GM23338 (cell line): ENCODE data around the gene GPR176. TPM values are rescaled to one million over a fixed set of nuclear protein-coding genes. Genes with fewer than 3 reads are reported as not detected.

Source experiments
- ATAC-seq: fragments of 200-7000 bp; cut with Tn5 transposase; 3 replicates; pipeline ENCODE4 v1.9.1; 2020
- DNase-seq: peaks from one replicate; pipeline ENCODE4 v3.0.0-alpha.2; 2015; ENCODE audit warnings: low spot score
- H2AFZ ChIP-seq: fragments of 200-600 bp; sonication (generic); 2 replicates; pipeline ENCODE4 v1.8.0; 2016; ENCODE audit warnings: antibody characterized with exemption, mild to moderate bottlenecking, moderate library complexity
- H3F3A ChIP-seq: fragments of 200-600 bp; sonication (generic); replicated peaks from 2 replicates; pipeline ENCODE4 v1.8.0; 2017; ENCODE audit warnings: antibody characterized with exemption, mixed run types, low read depth
- H3K27ac ChIP-seq: fragments of 200-600 bp; sonication (generic); 2 replicates; pipeline ENCODE4 v1.6.1; 2016; ENCODE audit warnings: low read depth
- H3K27me3 ChIP-seq: fragments of 200-600 bp; sonication (generic); 2 replicates; pipeline ENCODE4 v1.8.0; 2016; ENCODE audit warnings: mild to moderate bottlenecking, mixed run types, moderate library complexity; ENCODE audit not compliant: insufficient read depth
- H3K36me3 ChIP-seq: fragments of 200-600 bp; sonication (generic); 2 replicates; pipeline ENCODE4 v1.8.0; 2016; ENCODE audit warnings: mild to moderate bottlenecking; ENCODE audit not compliant: insufficient read depth
- H3K4me1 ChIP-seq: fragments of 200-600 bp; sonication (generic); 2 replicates; pipeline ENCODE4 v1.8.0; 2016; ENCODE audit warnings: mild to moderate bottlenecking, moderate library complexity; ENCODE audit not compliant: insufficient read depth
- H3K4me2 ChIP-seq: fragments of 200-600 bp; sonication (generic); 2 replicates; pipeline ENCODE4 v1.7.1; 2017; ENCODE audit warnings: mixed run types
- H3K4me3 ChIP-seq: fragments of 200-600 bp; sonication (generic); 2 replicates; pipeline ENCODE4 v1.6.1; 2016; ENCODE audit warnings: mixed run types
- H3K79me2 ChIP-seq: fragments of 200-600 bp; sonication (generic); replicated peaks from 2 replicates; pipeline ENCODE4 v1.8.0; 2017; ENCODE audit warnings: mild to moderate bottlenecking; ENCODE audit not compliant: insufficient read depth
- H3K9me2 ChIP-seq: fragments of 200-600 bp; sonication (generic); 2 replicates; pipeline ENCODE4 v1.8.0; 2017; ENCODE audit not compliant: insufficient read depth
- H4K20me1 ChIP-seq: fragments of 200-600 bp; sonication (generic); replicated peaks from 2 replicates; pipeline ENCODE4 v1.8.0; 2017; ENCODE audit warnings: mild to moderate bottlenecking; ENCODE audit not compliant: insufficient read depth
- H3K27ac Mint-ChIP-seq: 2 replicates; pipeline ENCODE4 v1.8.0; 2020; ENCODE audit warnings: inconsistent platforms, mild to moderate bottlenecking, moderate library complexity, mixed read lengths
- H3K27me3 Mint-ChIP-seq: 3 replicates; pipeline ENCODE4 v1.8.0; 2022; ENCODE audit warnings: low read depth, mild to moderate bottlenecking, moderate library complexity, mixed read lengths, inconsistent platforms; ENCODE audit not compliant: insufficient read depth, poor library complexity
- H3K36me3 Mint-ChIP-seq: 3 replicates; pipeline ENCODE4 v1.8.0; 2021; ENCODE audit warnings: low read depth, mild to moderate bottlenecking, inconsistent platforms, moderate library complexity, mixed read lengths
- H3K4me1 Mint-ChIP-seq: 3 replicates; pipeline ENCODE4 v1.8.0; 2020; ENCODE audit warnings: mild to moderate bottlenecking, inconsistent platforms, mixed read lengths
- H3K4me3 Mint-ChIP-seq: 3 replicates; pipeline ENCODE4 v1.8.0; 2021; ENCODE audit warnings: moderate library complexity, mild to moderate bottlenecking, inconsistent platforms, mixed read lengths
- H3K9me3 Mint-ChIP-seq: 3 replicates; pipeline ENCODE4 v1.8.0; 2020; ENCODE audit warnings: moderate library complexity, mild to moderate bottlenecking, inconsistent platforms, mixed read lengths
- CREB1 ChIP-seq: fragments of 250-450 bp; sonication (Bioruptor Pico); IDR thresholded peaks from 2 replicates; pipeline ENCODE4 v1.5.0; 2020; ENCODE audit warnings: low read depth, mild to moderate bottlenecking, moderate library complexity
- CTCF ChIP-seq, 2 experiments: fragments of 200-600 bp in 1 of 2; sonication (generic) in 1 of 2; conservative IDR thresholded peaks; 2 replicates each; pipeline versions ENCODE4 v1.5.1 to v1.6.1; 2016 to 2017; ENCODE audit warnings: antibody characterized with exemption in 2 of 2, low read depth in 2 of 2, mild to moderate bottlenecking in 2 of 2, moderate library complexity in 1 of 2
- EZH2 ChIP-seq: fragments of 200-600 bp; sonication (generic); IDR thresholded peaks from one replicate; pipeline ENCODE4 v1.8.0; 2017; ENCODE audit warnings: antibody characterized with exemption, mild to moderate bottlenecking, low read depth; ENCODE audit not compliant: unreplicated experiment
- EZH2phosphoT487 ChIP-seq: fragments of 200-600 bp; sonication (generic); IDR thresholded peaks from one replicate; pipeline ENCODE4 v1.8.1; 2018; ENCODE audit warnings: antibody characterized with exemption; ENCODE audit not compliant: unreplicated experiment
- JUNB ChIP-seq: IDR thresholded peaks from one replicate; pipeline ENCODE4 v1.6.1; 2016; ENCODE audit warnings: antibody characterized with exemption; ENCODE audit not compliant: unreplicated experiment
- NANOG ChIP-seq: IDR thresholded peaks from 2 replicates; pipeline ENCODE4 v1.6.1; 2016; ENCODE audit warnings: antibody characterized with exemption, borderline replicate concordance
- POLR2AphosphoS5 ChIP-seq: IDR thresholded peaks from 2 replicates; pipeline ENCODE4 v1.6.1; 2016; ENCODE audit warnings: antibody characterized with exemption, low read depth
- ZNF331 ChIP-seq: fragments of 250-450 bp; sonication (Bioruptor Pico); IDR thresholded peaks from 2 replicates; pipeline ENCODE4 v1.5.0; 2020; ENCODE audit warnings: low read depth, mild to moderate bottlenecking, moderate library complexity
- polyA plus RNA-seq: library from polyadenylated mRNA; unstranded; fragments of >200 nt; fragmentation: Nextera tagmentation; extraction: Ambion mirVana; gene quantifications from 2 replicates; pipeline ENCODE4 v1.2.1, GENCODE V29; 2016
- total RNA-seq: library from RNA; depleted of rRNA; stranded (reverse); fragments of >200 nt; shearing (Covaris generic); gene quantifications from 2 replicates; pipeline ENCODE4 v1.2.3, GENCODE V29; 2014
- TF ChIP-seq, protein P1 (sequence below): fragments of 250-450 bp; sonication (Bioruptor Pico); IDR thresholded peaks from 2 replicates; pipeline ENCODE4 v1.5.0; 2020; ENCODE audit warnings: mild to moderate bottlenecking, moderate library complexity
- TF ChIP-seq, protein P2 (sequence below): IDR thresholded peaks from 2 replicates; pipeline ENCODE4 v1.6.1; 2016; ENCODE audit warnings: antibody characterized with exemption

The GPR176 gene
- total and polyA plus RNA-seq, 2 experiments from 2014 or later = 60.0 to 248 TPM

GRCh38 chr15:39856357-39856756, 63.7 kb downstream of the GPR176 start:
- peaks cover 100% of the 10 kb centered on the region for H3K79me2 ChIP-seq
- ATAC-seq (no peak), DNase-seq (no peak)
- no peaks in the 10 kb centered on the region for H3K9me2 ChIP-seq
- Mint-ChIP-seq H3K36me3 (peaks cover 40% of the 10 kb centered on the region), H3K27me3 (peaks cover 2% of the 10 kb centered on the region), H3K4me3 (no peak overlapping the region; the same call in 2 of the 3 replicates), H3K9me3 (peaks cover 3% of the 10 kb centered on the region; the same call in 1 of the 3 replicates), H3K4me1 (peaks cover 68% of the 10 kb centered on the region), H3K27ac (peak overlapping the region; percentile 34; the same call in 1 of the 2 replicates)
- H2AFZ ChIP-seq = no peak overlapping the region
- H3K4me2 ChIP-seq = no peak overlapping the region
- peaks cover 36% of the 10 kb centered on the region; the same call in 1 of the 2 replicates for H4K20me1 ChIP-seq
- H3K4me3 ChIP-seq = no peak overlapping the region
- H3F3A ChIP-seq = peaks cover 5% of the 10 kb centered on the region; the same call in 1 of the 2 replicates
- 0 out of 2 replicates have a peak overlapping the region, but pooled peaks have one; percentile 78 for H3K27ac ChIP-seq
- no peaks in the 10 kb centered on the region for H3K27me3 ChIP-seq
- no peak for TF ChIP-seq CREB1 (CRISPR knock-in tag)
- no peak for TF ChIP-seq EZH2
- TF ChIP-seq JUNB = no peak
- no peaks in the 10 kb centered on the region for H3K36me3 ChIP-seq
- peaks cover 43% of the 10 kb centered on the region for H3K4me1 ChIP-seq

DNA sequence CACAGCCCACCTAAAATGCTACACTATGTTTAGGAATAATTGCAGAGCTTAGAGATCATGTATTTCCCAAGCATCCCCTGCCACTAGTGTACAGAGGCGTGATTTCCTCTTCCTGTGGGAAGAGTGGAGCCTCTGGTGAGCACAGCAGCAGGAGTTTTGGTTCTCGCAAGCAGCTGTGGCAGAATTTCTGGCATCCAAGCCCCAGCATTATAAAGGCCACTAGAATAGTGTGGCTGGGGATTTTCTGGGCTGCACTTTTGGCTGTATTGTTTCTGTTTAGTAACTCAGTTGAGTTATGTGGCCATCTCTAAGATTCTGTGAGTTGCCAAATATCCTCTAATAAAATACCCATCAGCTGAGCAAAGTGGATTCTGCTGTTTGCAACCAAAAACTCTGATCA, 64.7 kb downstream of the GPR176 start:
- H3K4me1 Mint-ChIP-seq = peaks cover 71% of the 10 kb centered on the region
- no peak overlapping the region for H3K27ac Mint-ChIP-seq
- ATAC-seq = peak; percentile 32; the same call in 2 of the 3 replicates
- TF ChIP-seq EZH2phosphoT487 = no peak
- TF ChIP-seq POLR2AphosphoS5 = no peak
- no peak for TF ChIP-seq ZNF331 (CRISPR knock-in tag)
- no peak for TF ChIP-seq CTCF (conservative IDR thresholded peaks at IDR 0.05; ENCODE audit: low read depth in 2 of 2)
- TF ChIP-seq, protein P1, sequence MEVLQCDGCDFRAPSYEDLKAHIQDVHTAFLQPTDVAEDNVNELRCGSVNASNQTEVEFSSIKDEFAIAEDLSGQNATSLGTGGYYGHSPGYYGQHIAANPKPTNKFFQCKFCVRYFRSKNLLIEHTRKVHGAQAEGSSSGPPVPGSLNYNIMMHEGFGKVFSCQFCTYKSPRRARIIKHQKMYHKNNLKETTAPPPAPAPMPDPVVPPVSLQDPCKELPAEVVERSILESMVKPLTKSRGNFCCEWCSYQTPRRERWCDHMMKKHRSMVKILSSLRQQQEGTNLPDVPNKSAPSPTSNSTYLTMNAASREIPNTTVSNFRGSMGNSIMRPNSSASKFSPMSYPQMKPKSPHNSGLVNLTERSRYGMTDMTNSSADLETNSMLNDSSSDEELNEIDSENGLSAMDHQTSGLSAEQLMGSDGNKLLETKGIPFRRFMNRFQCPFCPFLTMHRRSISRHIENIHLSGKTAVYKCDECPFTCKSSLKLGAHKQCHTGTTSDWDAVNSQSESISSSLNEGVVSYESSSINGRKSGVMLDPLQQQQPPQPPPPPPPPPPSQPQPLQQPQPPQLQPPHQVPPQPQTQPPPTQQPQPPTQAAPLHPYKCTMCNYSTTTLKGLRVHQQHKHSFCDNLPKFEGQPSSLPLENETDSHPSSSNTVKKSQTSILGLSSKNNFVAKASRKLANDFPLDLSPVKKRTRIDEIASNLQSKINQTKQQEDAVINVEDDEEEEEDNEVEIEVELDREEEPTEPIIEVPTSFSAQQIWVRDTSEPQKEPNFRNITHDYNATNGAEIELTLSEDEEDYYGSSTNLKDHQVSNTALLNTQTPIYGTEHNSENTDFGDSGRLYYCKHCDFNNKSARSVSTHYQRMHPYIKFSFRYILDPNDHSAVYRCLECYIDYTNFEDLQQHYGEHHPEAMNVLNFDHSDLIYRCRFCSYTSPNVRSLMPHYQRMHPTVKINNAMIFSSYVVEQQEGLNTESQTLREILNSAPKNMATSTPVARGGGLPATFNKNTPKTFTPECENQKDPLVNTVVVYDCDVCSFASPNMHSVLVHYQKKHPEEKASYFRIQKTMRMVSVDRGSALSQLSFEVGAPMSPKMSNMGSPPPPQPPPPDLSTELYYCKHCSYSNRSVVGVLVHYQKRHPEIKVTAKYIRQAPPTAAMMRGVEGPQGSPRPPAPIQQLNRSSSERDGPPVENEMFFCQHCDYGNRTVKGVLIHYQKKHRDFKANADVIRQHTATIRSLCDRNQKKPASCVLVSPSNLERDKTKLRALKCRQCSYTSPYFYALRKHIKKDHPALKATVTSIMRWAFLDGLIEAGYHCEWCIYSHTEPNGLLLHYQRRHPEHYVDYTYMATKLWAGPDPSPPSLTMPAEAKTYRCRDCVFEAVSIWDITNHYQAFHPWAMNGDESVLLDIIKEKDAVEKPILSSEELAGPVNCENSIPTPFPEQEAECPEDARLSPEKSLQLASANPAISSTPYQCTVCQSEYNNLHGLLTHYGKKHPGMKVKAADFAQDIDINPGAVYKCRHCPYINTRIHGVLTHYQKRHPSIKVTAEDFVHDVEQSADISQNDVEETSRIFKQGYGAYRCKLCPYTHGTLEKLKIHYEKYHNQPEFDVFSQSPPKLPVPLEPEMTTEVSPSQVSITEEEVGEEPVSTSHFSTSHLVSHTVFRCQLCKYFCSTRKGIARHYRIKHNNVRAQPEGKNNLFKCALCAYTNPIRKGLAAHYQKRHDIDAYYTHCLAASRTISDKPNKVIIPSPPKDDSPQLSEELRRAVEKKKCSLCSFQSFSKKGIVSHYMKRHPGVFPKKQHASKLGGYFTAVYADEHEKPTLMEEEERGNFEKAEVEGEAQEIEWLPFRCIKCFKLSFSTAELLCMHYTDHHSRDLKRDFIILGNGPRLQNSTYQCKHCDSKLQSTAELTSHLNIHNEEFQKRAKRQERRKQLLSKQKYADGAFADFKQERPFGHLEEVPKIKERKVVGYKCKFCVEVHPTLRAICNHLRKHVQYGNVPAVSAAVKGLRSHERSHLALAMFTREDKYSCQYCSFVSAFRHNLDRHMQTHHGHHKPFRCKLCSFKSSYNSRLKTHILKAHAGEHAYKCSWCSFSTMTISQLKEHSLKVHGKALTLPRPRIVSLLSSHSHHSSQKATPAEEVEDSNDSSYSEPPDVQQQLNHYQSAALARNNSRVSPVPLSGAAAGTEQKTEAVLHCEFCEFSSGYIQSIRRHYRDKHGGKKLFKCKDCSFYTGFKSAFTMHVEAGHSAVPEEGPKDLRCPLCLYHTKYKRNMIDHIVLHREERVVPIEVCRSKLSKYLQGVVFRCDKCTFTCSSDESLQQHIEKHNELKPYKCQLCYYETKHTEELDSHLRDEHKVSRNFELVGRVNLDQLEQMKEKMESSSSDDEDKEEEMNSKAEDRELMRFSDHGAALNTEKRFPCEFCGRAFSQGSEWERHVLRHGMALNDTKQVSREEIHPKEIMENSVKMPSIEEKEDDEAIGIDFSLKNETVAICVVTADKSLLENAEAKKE (CRISPR knock-in tag) = no peak
- TF ChIP-seq, protein P2, sequence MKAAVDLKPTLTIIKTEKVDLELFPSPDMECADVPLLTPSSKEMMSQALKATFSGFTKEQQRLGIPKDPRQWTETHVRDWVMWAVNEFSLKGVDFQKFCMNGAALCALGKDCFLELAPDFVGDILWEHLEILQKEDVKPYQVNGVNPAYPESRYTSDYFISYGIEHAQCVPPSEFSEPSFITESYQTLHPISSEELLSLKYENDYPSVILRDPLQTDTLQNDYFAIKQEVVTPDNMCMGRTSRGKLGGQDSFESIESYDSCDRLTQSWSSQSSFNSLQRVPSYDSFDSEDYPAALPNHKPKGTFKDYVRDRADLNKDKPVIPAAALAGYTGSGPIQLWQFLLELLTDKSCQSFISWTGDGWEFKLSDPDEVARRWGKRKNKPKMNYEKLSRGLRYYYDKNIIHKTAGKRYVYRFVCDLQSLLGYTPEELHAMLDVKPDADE = no peak
- TF ChIP-seq CREB1 (CRISPR knock-in tag) = no peak
- no peak for TF ChIP-seq NANOG

More for the DNA sequence above, 64.7 kb downstream of the GPR176 start:
- Mint-ChIP-seq H3K27me3 (peaks cover 2% of the 10 kb centered on the region), H3K9me3 (peaks cover 3% of the 10 kb centered on the region; the same call in 1 of the 3 replicates), H3K4me3 (no peak overlapping the region), H3K36me3 (peaks cover 34% of the 10 kb centered on the region)
- H3K27ac ChIP-seq = peak overlapping the region; percentile 78
- DNase-seq = no peak
- H3K79me2 ChIP-seq = peaks cover 100% of the 10 kb centered on the region
- H3K4me1 ChIP-seq = peaks cover 52% of the 10 kb centered on the region
- no peaks in the 10 kb centered on the region for H3K27me3 ChIP-seq
- no peaks in the 10 kb centered on the region for H3K36me3 ChIP-seq
- no peaks in the 10 kb centered on the region for H3K9me2 ChIP-seq
- peaks cover 32% of the 10 kb centered on the region for H4K20me1 ChIP-seq
- H3K4me3 ChIP-seq = no peak overlapping the region
- H3F3A ChIP-seq = peaks cover 5% of the 10 kb centered on the region; the same call in 1 of the 2 replicates
- H2AFZ ChIP-seq = no peak overlapping the region
- peak overlapping the region; percentile 63 for H3K4me2 ChIP-seq
